SK-N-SH (cell line): ENCODE data around the gene CLMP. TPM values are rescaled to one million over a fixed set of nuclear protein-coding genes. Genes with fewer than 3 reads are reported as not detected.

Experiments used
- CTCF ChIA-PET: fragments of 300-600, 350-600 bp; formaldehyde crosslinking; extraction: SDS; loops from one replicate; lab custom pipeline; 2021; lab: Yijun Ruan, JAX
- POLR2A ChIA-PET: fragments of 350-600 bp; sonication (Branson Sonifier 250); formaldehyde crosslinking; extraction: SDS; loops from one replicate; lab custom pipeline; 2020; ENCODE audit warnings: antibody characterized with exemption, inconsistent platforms; lab: Yijun Ruan, JAX
- DNase-seq: peaks from one replicate; pipeline ENCODE4 v3.0.0; 2012
- H2AFZ ChIP-seq: fragments of 200-600 bp; sonication (generic); 2 replicates; pipeline ENCODE4 v1.8.1; 2016; ENCODE audit warnings: antibody characterized with exemption, mild to moderate bottlenecking, low read depth
- H3F3A ChIP-seq: fragments of 200-600 bp; sonication (generic); replicated peaks from 2 replicates; pipeline ENCODE3; 2016; ENCODE audit warnings: antibody characterized with exemption, mild to moderate bottlenecking; ENCODE audit not compliant: insufficient read depth
- H3K27ac ChIP-seq, 2 experiments: fragments of 200-500 bp in 1 of 2; fragments of 200-600 bp in 1 of 2; sonication (Bioruptor generic) in 1 of 2; sonication (generic), shearing (Covaris generic) in 1 of 2; 2 replicates each; pipeline versions ENCODE4 v1.5.1 to v1.6.1; 2014 to 2016; ENCODE audit warnings: low read depth in 2 of 2, inconsistent platforms in 1 of 2, low read length in 1 of 2, mild to moderate bottlenecking in 1 of 2, mixed read lengths in 1 of 2
- H3K27me3 ChIP-seq: fragments of 200-600 bp; sonication (generic), shearing (Covaris generic); 2 replicates; pipeline ENCODE4 v1.6.1; 2016; ENCODE audit warnings: mixed run types; ENCODE audit not compliant: insufficient read depth
- H3K36me3 ChIP-seq, 2 experiments: fragments of 200-500 bp in 1 of 2; fragments of 200-600 bp in 1 of 2; sonication (Bioruptor generic) in 1 of 2; sonication (generic) in 1 of 2; replicated peaks in 1 of 2; 2 replicates each; pipeline versions ENCODE3 to v1.5.1; 2014 to 2016; ENCODE audit warnings: low read length in 1 of 2, mild to moderate bottlenecking in 1 of 2; ENCODE audit not compliant: insufficient read depth in 2 of 2, control insufficient read depth in 1 of 2
- H3K4me1 ChIP-seq, 2 experiments: fragments of 200-500 bp in 1 of 2; fragments of 200-600 bp in 1 of 2; sonication (Bioruptor generic) in 1 of 2; sonication (generic), shearing (Covaris generic) in 1 of 2; 2 replicates each; pipeline versions ENCODE4 v1.5.1 to v1.6.1; 2014 to 2016; ENCODE audit warnings: low read depth in 1 of 2, low read length in 1 of 2, mixed run types in 1 of 2; ENCODE audit not compliant: insufficient read depth in 2 of 2, control insufficient read depth in 1 of 2
- H3K4me2 ChIP-seq: fragments of 200-600 bp; sonication (generic), shearing (Covaris generic); 2 replicates; pipeline ENCODE4 v1.6.1; 2017; ENCODE audit warnings: mixed run types
- H3K4me3 ChIP-seq, 2 experiments: fragments of 200-500 bp in 1 of 2; fragments of 200-600 bp in 1 of 2; sonication (Bioruptor generic) in 1 of 2; sonication (generic), shearing (Covaris generic) in 1 of 2; 2 replicates each; pipeline versions ENCODE4 v1.5.1 to v1.8.1; 2014 to 2016; ENCODE audit warnings: low read depth in 2 of 2, inconsistent platforms in 1 of 2, low read length in 1 of 2, mild to moderate bottlenecking in 1 of 2, mixed read lengths in 1 of 2, moderate library complexity in 1 of 2
- H3K79me2 ChIP-seq: fragments of 200-600 bp; sonication (generic); 2 replicates; pipeline ENCODE4 v1.8.1; 2017; ENCODE audit warnings: mild to moderate bottlenecking; ENCODE audit not compliant: insufficient read depth
- H3K9ac ChIP-seq: fragments of 200-600 bp; sonication (generic); 2 replicates; pipeline ENCODE4 v1.6.1; 2017; ENCODE audit warnings: mixed run types
- H3K9me2 ChIP-seq: fragments of 200-600 bp; sonication (generic); 2 replicates; pipeline ENCODE4 v1.6.1; 2017; ENCODE audit warnings: mixed run types
- H3K9me3 ChIP-seq: fragments of 200-600 bp; sonication (generic); 2 replicates; pipeline ENCODE4 v1.6.1; 2017; ENCODE audit warnings: mixed run types, mild to moderate bottlenecking, moderate library complexity
- H4K20me1 ChIP-seq: fragments of 200-600 bp; sonication (generic); 2 replicates; pipeline ENCODE4 v1.6.1; 2017; ENCODE audit warnings: mild to moderate bottlenecking, mixed run types; ENCODE audit not compliant: insufficient read depth
- CTCF ChIP-seq: fragments of 200-600 bp; sonication (generic); IDR thresholded peaks from 2 replicates; pipeline ENCODE4 v1.6.1; 2017; ENCODE audit warnings: antibody characterized with exemption, mild to moderate bottlenecking, moderate library complexity
- ELF1 ChIP-seq: IDR thresholded peaks from 2 replicates; pipeline ENCODE4 v1.4.0; 2012
- FOSL2 ChIP-seq: IDR thresholded peaks from 2 replicates; pipeline ENCODE4 v1.4.0; 2012; ENCODE audit warnings: low read depth, mild to moderate bottlenecking, moderate library complexity, borderline replicate concordance
- FOXJ3 ChIP-seq: sonication (generic); formaldehyde crosslinking; IDR thresholded peaks from 2 replicates; pipeline ENCODE4 v1.5.1; 2020; ENCODE audit warnings: mild to moderate bottlenecking, missing genetic modification reagents
- MEF2A ChIP-seq: IDR thresholded peaks from 2 replicates; pipeline ENCODE4 v1.4.0; 2012; ENCODE audit warnings: low read depth, borderline replicate concordance
- NFIC ChIP-seq: IDR thresholded peaks from 2 replicates; pipeline ENCODE4 v1.4.0; 2012; ENCODE audit warnings: borderline replicate concordance
- PBX3 ChIP-seq: IDR thresholded peaks from 2 replicates; pipeline ENCODE4; 2012
- RAD21 ChIP-seq: IDR thresholded peaks from 2 replicates; pipeline ENCODE4 v1.6.1; 2012; ENCODE audit warnings: mild to moderate bottlenecking, low read length
- REST ChIP-seq: IDR thresholded peaks from 2 replicates; pipeline ENCODE4 v1.6.1; 2012; ENCODE audit warnings: mild to moderate bottlenecking, low read depth, low read length, moderate library complexity
- RFX5 ChIP-seq: IDR thresholded peaks from 2 replicates; pipeline ENCODE4 v1.6.1; 2012; ENCODE audit warnings: mild to moderate bottlenecking, improper control_type of control experiment, low read length
- RXRA ChIP-seq: IDR thresholded peaks from 2 replicates; pipeline ENCODE4 v1.4.0; 2012; ENCODE audit warnings: low read depth, mild to moderate bottlenecking, borderline replicate concordance
- TAF1 ChIP-seq: IDR thresholded peaks from 2 replicates; pipeline ENCODE4 v1.6.1; 2012; ENCODE audit warnings: low read depth, mild to moderate bottlenecking, low read length, moderate library complexity, borderline replicate concordance
- TCF12 ChIP-seq: IDR thresholded peaks from 2 replicates; pipeline ENCODE4 v1.4.0; 2012
- USF2 ChIP-seq: fragments of 150-350 bp; IDR thresholded peaks from 2 replicates; pipeline ENCODE4 v1.6.1; 2017; ENCODE audit warnings: antibody characterized with exemption, low read length, low read depth, borderline replicate concordance
- ZBTB33 ChIP-seq: IDR thresholded peaks from 2 replicates; pipeline ENCODE4 v1.4.0; 2012; ENCODE audit warnings: low read depth, borderline replicate concordance
- WGBS: methylation state at CpG from one replicate; pipeline ENCODE4 v1.1.6; 2017; ENCODE audit warnings: low lambda C conversion rate; 5-methylcytosine and 5-hydroxymethylcytosine counted together
- polyA plus RNA-seq, 3 experiments: library from polyadenylated mRNA; depleted of rRNA; stranded (reverse); fragments of >200 nt; gene quantifications; 2 replicates each; pipeline ENCODE4 v1.2.3, GENCODE V29; 2012

The CLMP gene
- polyA plus RNA-seq, 1 of the 3 experiments (the other 2 are of a cell fraction) = 61.9 TPM

GRCh38 chr11:123227763-123228495 is 32.9 kb upstream of the CLMP start:
- Histone ChIP-seq H3K79me2 (no peaks in the 10 kb centered on the region), H3K4me1 (peaks cover 2 to 26% of the 10 kb centered on the region in 2 experiments; a peak in 2 of 4 replicates), H3K9ac (no peak overlapping the region), H2AFZ (no peak overlapping the region), H3K4me2 (no peak overlapping the region), H3K9me3 (no peaks in the 10 kb centered on the region), H3K9me2 (no peaks in the 10 kb centered on the region), H3K4me3 (no peak overlapping the region), H3K36me3 (no peaks in the 10 kb centered on the region), H3K27ac (no peak overlapping the region), H3F3A (peaks cover 11% of the 10 kb centered on the region), H4K20me1 (no peaks in the 10 kb centered on the region), H3K27me3 (no peaks in the 10 kb centered on the region)
- POLR2A ChIA-PET = no interaction called here
- CTCF ChIA-PET = interaction anchor here (0.7 to 3.0 kb wide), 3 partner anchors 17 to 455 kb away, joined by 3 to 10 read pairs (median 3); no protein-coding TSS in a partner anchor
- DNase-seq = no peak
- TF ChIP-seq CTCF (no peak), TCF12 (peak; percentile 53), USF2 (no peak), PBX3 (peak; percentile 41; the same call in 1 of the 2 replicates)
- WGBS = 63% methylated on average over 4 of the region's 7 CpGs

- ChIA-PET POLR2A (no interaction called here), CTCF (interaction anchor here (0.8 kb wide), 1 partner anchor 9 kb away, joined by 3 read pairs; no protein-coding TSS in a partner anchor)
- Histone ChIP-seq H3K9me2 (no peaks in the 10 kb centered on the region), H3F3A (peaks cover 13% of the 10 kb centered on the region), H3K79me2 (no peaks in the 10 kb centered on the region), H3K27me3 (no peaks in the 10 kb centered on the region), H3K27ac (no peak overlapping the region), H3K4me1 (peaks cover 0 to 17% of the 10 kb centered on the region in 2 experiments; a peak in 2 of 4 replicates), H3K9ac (no peak overlapping the region), H3K9me3 (no peaks in the 10 kb centered on the region), H2AFZ (no peak overlapping the region), H4K20me1 (no peaks in the 10 kb centered on the region), H3K4me3 (no peak overlapping the region), H3K36me3 (no peaks in the 10 kb centered on the region), H3K4me2 (no peak overlapping the region)
- DNase-seq = no peak
- 81% methylated on average over 3 of the region's 3 CpGs for WGBS
- TF ChIP-seq RFX5 (no peak), ELF1 (no peak), FOXJ3 (CRISPR knock-in tag) (no peak), REST (no peak), TAF1 (no peak), ZBTB33 (no peak), NFIC (no peak), FOSL2 (no peak), RXRA (no peak), USF2 (no peak), MEF2A (no peak), RAD21 (no peak)
Measured at GRCh38 chr11:123221584-123221983, 26.5 kb upstream of the CLMP start.
